Hepatocyte (in vitro differentiated cells): Measurements from ENCODE around the gene TMEM132A.

Experiments used
- EZH2 ChIP-seq: fragments of 200-600 bp; sonication (generic); IDR thresholded peaks from 2 replicates; pipeline ENCODE4 v1.6.1; 2016; ENCODE audit warnings: antibody characterized with exemption, mild to moderate bottlenecking, borderline replicate concordance
- EZH2phosphoT487 ChIP-seq: fragments of 200-600 bp; sonication (generic); IDR thresholded peaks from one replicate; pipeline ENCODE4 v1.6.1; 2018; ENCODE audit warnings: antibody characterized with exemption, mild to moderate bottlenecking, low read depth, moderate library complexity; ENCODE audit not compliant: unreplicated experiment, severe bottlenecking
- TF ChIP-seq, protein P1 (sequence below): fragments of 200-600 bp; sonication (generic); IDR thresholded peaks from 2 replicates; pipeline ENCODE4 v1.5.1; 2016; ENCODE audit warnings: antibody characterized with exemption, mild to moderate bottlenecking; ENCODE audit not compliant: poor library complexity

DNA sequence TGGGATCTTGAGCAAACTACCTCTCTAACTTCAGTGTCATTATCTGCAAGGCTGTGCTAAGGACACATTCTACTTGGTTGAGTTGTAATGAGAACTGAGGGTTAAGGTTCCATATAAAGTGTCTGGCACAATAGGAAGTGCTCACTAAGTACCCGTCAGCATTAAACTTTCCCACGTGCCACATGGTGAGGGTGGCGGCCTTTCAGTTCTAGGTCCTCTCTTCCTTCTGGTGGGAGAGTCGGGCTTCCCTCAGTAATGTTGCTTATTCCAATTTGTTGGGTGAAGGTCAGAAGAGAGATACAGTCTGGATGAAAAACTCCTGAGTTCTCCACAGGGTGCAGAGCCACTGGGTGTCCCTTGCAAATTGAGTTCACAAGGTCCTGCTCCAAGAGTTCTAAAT, 42.6 kb downstream of the TMEM132A start:
- TF ChIP-seq, protein P1, sequence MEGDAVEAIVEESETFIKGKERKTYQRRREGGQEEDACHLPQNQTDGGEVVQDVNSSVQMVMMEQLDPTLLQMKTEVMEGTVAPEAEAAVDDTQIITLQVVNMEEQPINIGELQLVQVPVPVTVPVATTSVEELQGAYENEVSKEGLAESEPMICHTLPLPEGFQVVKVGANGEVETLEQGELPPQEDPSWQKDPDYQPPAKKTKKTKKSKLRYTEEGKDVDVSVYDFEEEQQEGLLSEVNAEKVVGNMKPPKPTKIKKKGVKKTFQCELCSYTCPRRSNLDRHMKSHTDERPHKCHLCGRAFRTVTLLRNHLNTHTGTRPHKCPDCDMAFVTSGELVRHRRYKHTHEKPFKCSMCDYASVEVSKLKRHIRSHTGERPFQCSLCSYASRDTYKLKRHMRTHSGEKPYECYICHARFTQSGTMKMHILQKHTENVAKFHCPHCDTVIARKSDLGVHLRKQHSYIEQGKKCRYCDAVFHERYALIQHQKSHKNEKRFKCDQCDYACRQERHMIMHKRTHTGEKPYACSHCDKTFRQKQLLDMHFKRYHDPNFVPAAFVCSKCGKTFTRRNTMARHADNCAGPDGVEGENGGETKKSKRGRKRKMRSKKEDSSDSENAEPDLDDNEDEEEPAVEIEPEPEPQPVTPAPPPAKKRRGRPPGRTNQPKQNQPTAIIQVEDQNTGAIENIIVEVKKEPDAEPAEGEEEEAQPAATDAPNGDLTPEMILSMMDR: no peak
- TF ChIP-seq EZH2 (no peak), EZH2phosphoT487 (no peak)
